Gastroesophageal sphincter (tissue), 3 donors: ENCODE results near the gene ZNF570.

Experiments
- EP300 ChIP-seq: sonication (generic); formaldehyde crosslinking; IDR thresholded peaks from one replicate; pipeline ENCODE4 v1.6.1; 2017; ENCODE audit warnings: antibody characterized with exemption, mild to moderate bottlenecking
- POLR2A ChIP-seq, 2 donors: fragments of 450-650 bp; IDR thresholded peaks; one replicate each; pipeline ENCODE4 v1.6.1; 2017; ENCODE audit warnings: antibody characterized with exemption in 2 of 2, mild to moderate bottlenecking in 2 of 2, moderate library complexity in 1 of 2
- POLR2AphosphoS5 ChIP-seq: sonication (generic); formaldehyde crosslinking; IDR thresholded peaks from one replicate; pipeline ENCODE4 v1.6.1; 2017; ENCODE audit warnings: antibody characterized with exemption
- TF ChIP-seq, protein P1 (sequence below), 4 experiments: fragments of 200-600 bp in 2 of 4; fragments of 450-650 bp in 2 of 4; sonication (generic) in 1 of 4; IDR thresholded peaks; one replicate each; pipeline ENCODE4 v1.5.1; 2017 to 2019; ENCODE audit warnings: antibody characterized with exemption in 4 of 4, mild to moderate bottlenecking in 2 of 4, moderate library complexity in 2 of 4

DNA sequence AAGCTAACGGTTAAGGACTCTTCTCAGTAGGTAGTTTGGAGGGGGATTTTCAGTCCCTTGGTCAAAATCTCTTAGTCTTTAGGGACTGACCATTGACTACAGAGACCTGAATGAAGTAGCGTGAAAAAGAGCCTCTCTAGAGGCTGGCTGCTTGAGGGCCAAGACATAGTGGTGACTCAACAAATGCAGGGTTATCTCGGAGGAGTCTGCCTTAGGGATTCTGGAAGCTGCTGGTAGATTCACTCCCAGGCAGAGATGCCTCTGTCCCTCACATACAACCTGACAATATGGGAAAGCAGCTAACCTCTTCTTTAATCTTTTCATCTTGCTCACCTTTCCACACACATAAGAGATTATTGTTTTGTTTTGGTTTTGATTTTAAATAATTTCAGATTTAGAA, 42.7 kb downstream of the ZNF570 start:
- TF ChIP-seq POLR2AphosphoS5 = no peak
- TF ChIP-seq, protein P1, sequence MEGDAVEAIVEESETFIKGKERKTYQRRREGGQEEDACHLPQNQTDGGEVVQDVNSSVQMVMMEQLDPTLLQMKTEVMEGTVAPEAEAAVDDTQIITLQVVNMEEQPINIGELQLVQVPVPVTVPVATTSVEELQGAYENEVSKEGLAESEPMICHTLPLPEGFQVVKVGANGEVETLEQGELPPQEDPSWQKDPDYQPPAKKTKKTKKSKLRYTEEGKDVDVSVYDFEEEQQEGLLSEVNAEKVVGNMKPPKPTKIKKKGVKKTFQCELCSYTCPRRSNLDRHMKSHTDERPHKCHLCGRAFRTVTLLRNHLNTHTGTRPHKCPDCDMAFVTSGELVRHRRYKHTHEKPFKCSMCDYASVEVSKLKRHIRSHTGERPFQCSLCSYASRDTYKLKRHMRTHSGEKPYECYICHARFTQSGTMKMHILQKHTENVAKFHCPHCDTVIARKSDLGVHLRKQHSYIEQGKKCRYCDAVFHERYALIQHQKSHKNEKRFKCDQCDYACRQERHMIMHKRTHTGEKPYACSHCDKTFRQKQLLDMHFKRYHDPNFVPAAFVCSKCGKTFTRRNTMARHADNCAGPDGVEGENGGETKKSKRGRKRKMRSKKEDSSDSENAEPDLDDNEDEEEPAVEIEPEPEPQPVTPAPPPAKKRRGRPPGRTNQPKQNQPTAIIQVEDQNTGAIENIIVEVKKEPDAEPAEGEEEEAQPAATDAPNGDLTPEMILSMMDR (IDR thresholded peaks at IDR 0.05) = no peak
- TF ChIP-seq POLR2A (IDR thresholded peaks at IDR 0.05) = no peak
- no peak for TF ChIP-seq EP300
